ENCODE data around the gene C16orf82. TPM values are rescaled to one million over a fixed set of nuclear protein-coding genes. Genes with fewer than 3 reads are reported as not detected.

The C16orf82 gene
- polyA plus RNA-seq, 1 donor from 2014 or later = not detected

GRCh38 chr16:27040732-27041131 is 26.0 kb upstream of the C16orf82 start:
- H2AFZ ChIP-seq (ENCODE audit: low read depth, low read length) = no peak overlapping the region
- no peaks in the 10 kb centered on the region for H3K9me3 ChIP-seq (ENCODE audit: low read length)
- TF ChIP-seq TAF1 (IDR thresholded peaks at IDR 0.05; ENCODE audit: low read depth) (no peak), CTCF (IDR thresholded peaks at IDR 0.05; ENCODE audit: poor library complexity, severe bottlenecking) (no peak), EZH2 (IDR thresholded peaks at IDR 0.05; ENCODE audit: borderline replicate concordance, insufficient read depth, low read length, poor library complexity, severe bottlenecking) (no peak), SMC3 (conservative IDR thresholded peaks at IDR 0.05; ENCODE audit: poor library complexity) (no peak), MXI1 (conservative IDR thresholded peaks at IDR 0.05; ENCODE audit: poor library complexity, severe bottlenecking) (no peak), EP300 (conservative IDR thresholded peaks at IDR 0.05; ENCODE audit: poor library complexity, severe bottlenecking) (no peak), REST (IDR thresholded peaks at IDR 0.05; ENCODE audit: borderline replicate concordance) (no peak)
- no peak overlapping the region for H3K27ac ChIP-seq (ENCODE audit: low read length)
- no peak overlapping the region for H3K9ac ChIP-seq (ENCODE audit: low read length)
- no peaks in the 10 kb centered on the region for H3K79me2 ChIP-seq (replicated peaks; ENCODE audit: insufficient read depth, low read length)
- no peak overlapping the region for H3K4me2 ChIP-seq (ENCODE audit: low read length)
- no peaks in the 10 kb centered on the region for H4K20me1 ChIP-seq (ENCODE audit: insufficient read depth)
- no peaks in the 10 kb centered on the region for H3K36me3 ChIP-seq (ENCODE audit: insufficient read depth, low read length)
- no peaks in the 10 kb centered on the region for H3K9me2 ChIP-seq (ENCODE audit: insufficient read depth, low read length)
- no peaks in the 10 kb centered on the region for H3F3A ChIP-seq (ENCODE audit: insufficient read depth, low read length, poor library complexity, severe bottlenecking)
- H3K4me3 ChIP-seq (ENCODE audit: low read length) = no peak overlapping the region
- H3K27me3 ChIP-seq (ENCODE audit: insufficient read depth, low read depth, low read length) = no peaks in the 10 kb centered on the region

- H3F3A ChIP-seq (ENCODE audit: insufficient read depth, low read length, poor library complexity, severe bottlenecking) = no peaks in the 10 kb centered on the region
- no peak overlapping the region for H3K9ac ChIP-seq (ENCODE audit: low read length)
- H3K36me3 ChIP-seq (ENCODE audit: insufficient read depth, low read length) = no peaks in the 10 kb centered on the region
Observed at GRCh38 chr16:27046958-27047518, 19.7 kb upstream of the C16orf82 start.

More at GRCh38 chr16:27046958-27047518, 19.7 kb upstream of the C16orf82 start:
- TF ChIP-seq SMC3 (conservative IDR thresholded peaks at IDR 0.05; ENCODE audit: poor library complexity) (no peak), TAF1 (IDR thresholded peaks at IDR 0.05; ENCODE audit: low read depth) (no peak), EP300 (conservative IDR thresholded peaks at IDR 0.05; ENCODE audit: poor library complexity, severe bottlenecking) (no peak), CTCF (IDR thresholded peaks at IDR 0.05; ENCODE audit: poor library complexity, severe bottlenecking) (no peak), EZH2 (IDR thresholded peaks at IDR 0.05; ENCODE audit: borderline replicate concordance, insufficient read depth, low read length, poor library complexity, severe bottlenecking) (no peak), RAD21 (conservative IDR thresholded peaks at IDR 0.05) (no peak), POLR2AphosphoS5 (IDR thresholded peaks at IDR 0.05) (no peak), MXI1 (conservative IDR thresholded peaks at IDR 0.05; ENCODE audit: poor library complexity, severe bottlenecking) (no peak), REST (IDR thresholded peaks at IDR 0.05; ENCODE audit: borderline replicate concordance) (no peak)
- Histone ChIP-seq H3K27ac (ENCODE audit: low read length) (no peak overlapping the region), H3K9me2 (ENCODE audit: insufficient read depth, low read length) (no peaks in the 10 kb centered on the region), H3K9me3 (ENCODE audit: low read length) (no peaks in the 10 kb centered on the region), H3K27me3 (ENCODE audit: insufficient read depth, low read depth, low read length) (no peaks in the 10 kb centered on the region), H3K4me3 (ENCODE audit: low read length) (no peak overlapping the region), H3K4me2 (ENCODE audit: low read length) (no peak overlapping the region), H3K79me2 (replicated peaks; ENCODE audit: insufficient read depth, low read length) (no peaks in the 10 kb centered on the region), H2AFZ (ENCODE audit: low read depth, low read length) (no peak overlapping the region), H4K20me1 (ENCODE audit: insufficient read depth) (no peaks in the 10 kb centered on the region)

Measured in neural cell (in vitro differentiated cells).